GM23338 (cell line): ENCODE results near the gene EDEM1. TPM values are rescaled to one million over a fixed set of nuclear protein-coding genes. Genes with fewer than 3 reads are reported as not detected.

ENCODE experiments used
- ATAC-seq: fragments of 200-7000 bp; cut with Tn5 transposase; 3 replicates; pipeline ENCODE4 v1.9.1; 2020
- DNase-seq: peaks from one replicate; pipeline ENCODE4 v3.0.0-alpha.2; 2015; ENCODE audit warnings: low spot score
- H2AFZ ChIP-seq: fragments of 200-600 bp; sonication (generic); 2 replicates; pipeline ENCODE4 v1.8.0; 2016; ENCODE audit warnings: antibody characterized with exemption, mild to moderate bottlenecking, moderate library complexity
- H3F3A ChIP-seq: fragments of 200-600 bp; sonication (generic); replicated peaks from 2 replicates; pipeline ENCODE4 v1.8.0; 2017; ENCODE audit warnings: antibody characterized with exemption, mixed run types, low read depth
- H3K27ac ChIP-seq: fragments of 200-600 bp; sonication (generic); 2 replicates; pipeline ENCODE4 v1.6.1; 2016; ENCODE audit warnings: low read depth
- H3K27me3 ChIP-seq: fragments of 200-600 bp; sonication (generic); 2 replicates; pipeline ENCODE4 v1.8.0; 2016; ENCODE audit warnings: mild to moderate bottlenecking, mixed run types, moderate library complexity; ENCODE audit not compliant: insufficient read depth
- H3K36me3 ChIP-seq: fragments of 200-600 bp; sonication (generic); 2 replicates; pipeline ENCODE4 v1.8.0; 2016; ENCODE audit warnings: mild to moderate bottlenecking; ENCODE audit not compliant: insufficient read depth
- H3K4me1 ChIP-seq: fragments of 200-600 bp; sonication (generic); 2 replicates; pipeline ENCODE4 v1.8.0; 2016; ENCODE audit warnings: mild to moderate bottlenecking, moderate library complexity; ENCODE audit not compliant: insufficient read depth
- H3K4me2 ChIP-seq: fragments of 200-600 bp; sonication (generic); 2 replicates; pipeline ENCODE4 v1.7.1; 2017; ENCODE audit warnings: mixed run types
- H3K4me3 ChIP-seq: fragments of 200-600 bp; sonication (generic); 2 replicates; pipeline ENCODE4 v1.6.1; 2016; ENCODE audit warnings: mixed run types
- H3K79me2 ChIP-seq: fragments of 200-600 bp; sonication (generic); replicated peaks from 2 replicates; pipeline ENCODE4 v1.8.0; 2017; ENCODE audit warnings: mild to moderate bottlenecking; ENCODE audit not compliant: insufficient read depth
- H3K9me2 ChIP-seq: fragments of 200-600 bp; sonication (generic); 2 replicates; pipeline ENCODE4 v1.8.0; 2017; ENCODE audit not compliant: insufficient read depth
- H4K20me1 ChIP-seq: fragments of 200-600 bp; sonication (generic); replicated peaks from 2 replicates; pipeline ENCODE4 v1.8.0; 2017; ENCODE audit warnings: mild to moderate bottlenecking; ENCODE audit not compliant: insufficient read depth
- H3K27ac Mint-ChIP-seq: 2 replicates; pipeline ENCODE4 v1.8.0; 2020; ENCODE audit warnings: inconsistent platforms, mild to moderate bottlenecking, moderate library complexity, mixed read lengths
- H3K27me3 Mint-ChIP-seq: 3 replicates; pipeline ENCODE4 v1.8.0; 2022; ENCODE audit warnings: low read depth, mild to moderate bottlenecking, moderate library complexity, mixed read lengths, inconsistent platforms; ENCODE audit not compliant: insufficient read depth, poor library complexity
- H3K36me3 Mint-ChIP-seq: 3 replicates; pipeline ENCODE4 v1.8.0; 2021; ENCODE audit warnings: low read depth, mild to moderate bottlenecking, inconsistent platforms, moderate library complexity, mixed read lengths
- H3K4me1 Mint-ChIP-seq: 3 replicates; pipeline ENCODE4 v1.8.0; 2020; ENCODE audit warnings: mild to moderate bottlenecking, inconsistent platforms, mixed read lengths
- H3K4me3 Mint-ChIP-seq: 3 replicates; pipeline ENCODE4 v1.8.0; 2021; ENCODE audit warnings: moderate library complexity, mild to moderate bottlenecking, inconsistent platforms, mixed read lengths
- H3K9me3 Mint-ChIP-seq: 3 replicates; pipeline ENCODE4 v1.8.0; 2020; ENCODE audit warnings: moderate library complexity, mild to moderate bottlenecking, inconsistent platforms, mixed read lengths
- CREB1 ChIP-seq: fragments of 250-450 bp; sonication (Bioruptor Pico); IDR thresholded peaks from 2 replicates; pipeline ENCODE4 v1.5.0; 2020; ENCODE audit warnings: low read depth, mild to moderate bottlenecking, moderate library complexity
- EZH2 ChIP-seq: fragments of 200-600 bp; sonication (generic); IDR thresholded peaks from one replicate; pipeline ENCODE4 v1.8.0; 2017; ENCODE audit warnings: antibody characterized with exemption, mild to moderate bottlenecking, low read depth; ENCODE audit not compliant: unreplicated experiment
- EZH2phosphoT487 ChIP-seq: fragments of 200-600 bp; sonication (generic); IDR thresholded peaks from one replicate; pipeline ENCODE4 v1.8.1; 2018; ENCODE audit warnings: antibody characterized with exemption; ENCODE audit not compliant: unreplicated experiment
- JUNB ChIP-seq: IDR thresholded peaks from one replicate; pipeline ENCODE4 v1.6.1; 2016; ENCODE audit warnings: antibody characterized with exemption; ENCODE audit not compliant: unreplicated experiment
- NANOG ChIP-seq: IDR thresholded peaks from 2 replicates; pipeline ENCODE4 v1.6.1; 2016; ENCODE audit warnings: antibody characterized with exemption, borderline replicate concordance
- POLR2AphosphoS5 ChIP-seq: IDR thresholded peaks from 2 replicates; pipeline ENCODE4 v1.6.1; 2016; ENCODE audit warnings: antibody characterized with exemption, low read depth
- STAT1 ChIP-seq: IDR thresholded peaks from one replicate; pipeline ENCODE4 v1.6.1; 2016; ENCODE audit warnings: antibody characterized with exemption; ENCODE audit not compliant: unreplicated experiment
- polyA plus RNA-seq: library from polyadenylated mRNA; unstranded; fragments of >200 nt; fragmentation: Nextera tagmentation; extraction: Ambion mirVana; gene quantifications from 2 replicates; pipeline ENCODE4 v1.2.1, GENCODE V29; 2016
- total RNA-seq: library from RNA; depleted of rRNA; stranded (reverse); fragments of >200 nt; shearing (Covaris generic); gene quantifications from 2 replicates; pipeline ENCODE4 v1.2.3, GENCODE V29; 2014
- TF ChIP-seq, protein P1 (sequence below): IDR thresholded peaks from 2 replicates; pipeline ENCODE4 v1.6.1; 2016; ENCODE audit warnings: antibody characterized with exemption
- TF ChIP-seq, protein P2 (sequence below): fragments of 250-450 bp; sonication (Bioruptor Pico); IDR thresholded peaks from 2 replicates; pipeline ENCODE4 v1.5.0; 2020; ENCODE audit warnings: mild to moderate bottlenecking, moderate library complexity
- TF ChIP-seq, protein P3 (sequence below), 2 experiments: fragments of 200-600 bp in 1 of 2; sonication (generic) in 1 of 2; conservative IDR thresholded peaks; 2 replicates each; pipeline versions ENCODE4 v1.5.1 to v1.6.1; 2016 to 2017; ENCODE audit warnings: antibody characterized with exemption in 2 of 2, low read depth in 2 of 2, mild to moderate bottlenecking in 2 of 2, moderate library complexity in 1 of 2
- TF ChIP-seq, protein P4 (sequence below): IDR thresholded peaks from one replicate; pipeline ENCODE4 v1.6.1; 2018; ENCODE audit warnings: antibody characterized with exemption; ENCODE audit not compliant: unreplicated experiment

The EDEM1 gene
- total and polyA plus RNA-seq, 2 experiments from 2014 or later, result 2.2 to 36.7 TPM

DNA sequence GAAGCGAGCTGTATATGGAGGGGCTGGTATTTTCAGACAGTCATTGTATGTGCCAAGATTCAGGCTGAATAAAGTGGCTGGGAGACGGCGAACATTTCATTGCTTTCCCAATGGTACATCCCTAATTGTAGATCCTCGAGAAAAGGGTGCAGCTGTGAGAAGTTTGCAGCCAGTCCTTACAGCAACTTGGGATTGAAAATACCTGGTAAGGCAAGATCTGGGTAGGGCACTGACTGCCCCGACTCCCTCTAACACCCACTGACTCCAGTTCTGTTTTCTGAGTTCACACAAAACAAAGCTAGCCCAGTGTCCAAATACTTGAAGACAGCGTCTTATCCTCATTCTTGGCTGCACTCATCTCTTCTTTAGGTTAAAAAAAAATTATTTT lies 63.7 kb downstream of the EDEM1 start (continued):
- TF ChIP-seq, protein P1, sequence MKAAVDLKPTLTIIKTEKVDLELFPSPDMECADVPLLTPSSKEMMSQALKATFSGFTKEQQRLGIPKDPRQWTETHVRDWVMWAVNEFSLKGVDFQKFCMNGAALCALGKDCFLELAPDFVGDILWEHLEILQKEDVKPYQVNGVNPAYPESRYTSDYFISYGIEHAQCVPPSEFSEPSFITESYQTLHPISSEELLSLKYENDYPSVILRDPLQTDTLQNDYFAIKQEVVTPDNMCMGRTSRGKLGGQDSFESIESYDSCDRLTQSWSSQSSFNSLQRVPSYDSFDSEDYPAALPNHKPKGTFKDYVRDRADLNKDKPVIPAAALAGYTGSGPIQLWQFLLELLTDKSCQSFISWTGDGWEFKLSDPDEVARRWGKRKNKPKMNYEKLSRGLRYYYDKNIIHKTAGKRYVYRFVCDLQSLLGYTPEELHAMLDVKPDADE, result no peak
- TF ChIP-seq NANOG (no peak), STAT1 (no peak), POLR2AphosphoS5 (no peak)
- TF ChIP-seq, protein P2, sequence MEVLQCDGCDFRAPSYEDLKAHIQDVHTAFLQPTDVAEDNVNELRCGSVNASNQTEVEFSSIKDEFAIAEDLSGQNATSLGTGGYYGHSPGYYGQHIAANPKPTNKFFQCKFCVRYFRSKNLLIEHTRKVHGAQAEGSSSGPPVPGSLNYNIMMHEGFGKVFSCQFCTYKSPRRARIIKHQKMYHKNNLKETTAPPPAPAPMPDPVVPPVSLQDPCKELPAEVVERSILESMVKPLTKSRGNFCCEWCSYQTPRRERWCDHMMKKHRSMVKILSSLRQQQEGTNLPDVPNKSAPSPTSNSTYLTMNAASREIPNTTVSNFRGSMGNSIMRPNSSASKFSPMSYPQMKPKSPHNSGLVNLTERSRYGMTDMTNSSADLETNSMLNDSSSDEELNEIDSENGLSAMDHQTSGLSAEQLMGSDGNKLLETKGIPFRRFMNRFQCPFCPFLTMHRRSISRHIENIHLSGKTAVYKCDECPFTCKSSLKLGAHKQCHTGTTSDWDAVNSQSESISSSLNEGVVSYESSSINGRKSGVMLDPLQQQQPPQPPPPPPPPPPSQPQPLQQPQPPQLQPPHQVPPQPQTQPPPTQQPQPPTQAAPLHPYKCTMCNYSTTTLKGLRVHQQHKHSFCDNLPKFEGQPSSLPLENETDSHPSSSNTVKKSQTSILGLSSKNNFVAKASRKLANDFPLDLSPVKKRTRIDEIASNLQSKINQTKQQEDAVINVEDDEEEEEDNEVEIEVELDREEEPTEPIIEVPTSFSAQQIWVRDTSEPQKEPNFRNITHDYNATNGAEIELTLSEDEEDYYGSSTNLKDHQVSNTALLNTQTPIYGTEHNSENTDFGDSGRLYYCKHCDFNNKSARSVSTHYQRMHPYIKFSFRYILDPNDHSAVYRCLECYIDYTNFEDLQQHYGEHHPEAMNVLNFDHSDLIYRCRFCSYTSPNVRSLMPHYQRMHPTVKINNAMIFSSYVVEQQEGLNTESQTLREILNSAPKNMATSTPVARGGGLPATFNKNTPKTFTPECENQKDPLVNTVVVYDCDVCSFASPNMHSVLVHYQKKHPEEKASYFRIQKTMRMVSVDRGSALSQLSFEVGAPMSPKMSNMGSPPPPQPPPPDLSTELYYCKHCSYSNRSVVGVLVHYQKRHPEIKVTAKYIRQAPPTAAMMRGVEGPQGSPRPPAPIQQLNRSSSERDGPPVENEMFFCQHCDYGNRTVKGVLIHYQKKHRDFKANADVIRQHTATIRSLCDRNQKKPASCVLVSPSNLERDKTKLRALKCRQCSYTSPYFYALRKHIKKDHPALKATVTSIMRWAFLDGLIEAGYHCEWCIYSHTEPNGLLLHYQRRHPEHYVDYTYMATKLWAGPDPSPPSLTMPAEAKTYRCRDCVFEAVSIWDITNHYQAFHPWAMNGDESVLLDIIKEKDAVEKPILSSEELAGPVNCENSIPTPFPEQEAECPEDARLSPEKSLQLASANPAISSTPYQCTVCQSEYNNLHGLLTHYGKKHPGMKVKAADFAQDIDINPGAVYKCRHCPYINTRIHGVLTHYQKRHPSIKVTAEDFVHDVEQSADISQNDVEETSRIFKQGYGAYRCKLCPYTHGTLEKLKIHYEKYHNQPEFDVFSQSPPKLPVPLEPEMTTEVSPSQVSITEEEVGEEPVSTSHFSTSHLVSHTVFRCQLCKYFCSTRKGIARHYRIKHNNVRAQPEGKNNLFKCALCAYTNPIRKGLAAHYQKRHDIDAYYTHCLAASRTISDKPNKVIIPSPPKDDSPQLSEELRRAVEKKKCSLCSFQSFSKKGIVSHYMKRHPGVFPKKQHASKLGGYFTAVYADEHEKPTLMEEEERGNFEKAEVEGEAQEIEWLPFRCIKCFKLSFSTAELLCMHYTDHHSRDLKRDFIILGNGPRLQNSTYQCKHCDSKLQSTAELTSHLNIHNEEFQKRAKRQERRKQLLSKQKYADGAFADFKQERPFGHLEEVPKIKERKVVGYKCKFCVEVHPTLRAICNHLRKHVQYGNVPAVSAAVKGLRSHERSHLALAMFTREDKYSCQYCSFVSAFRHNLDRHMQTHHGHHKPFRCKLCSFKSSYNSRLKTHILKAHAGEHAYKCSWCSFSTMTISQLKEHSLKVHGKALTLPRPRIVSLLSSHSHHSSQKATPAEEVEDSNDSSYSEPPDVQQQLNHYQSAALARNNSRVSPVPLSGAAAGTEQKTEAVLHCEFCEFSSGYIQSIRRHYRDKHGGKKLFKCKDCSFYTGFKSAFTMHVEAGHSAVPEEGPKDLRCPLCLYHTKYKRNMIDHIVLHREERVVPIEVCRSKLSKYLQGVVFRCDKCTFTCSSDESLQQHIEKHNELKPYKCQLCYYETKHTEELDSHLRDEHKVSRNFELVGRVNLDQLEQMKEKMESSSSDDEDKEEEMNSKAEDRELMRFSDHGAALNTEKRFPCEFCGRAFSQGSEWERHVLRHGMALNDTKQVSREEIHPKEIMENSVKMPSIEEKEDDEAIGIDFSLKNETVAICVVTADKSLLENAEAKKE (CRISPR knock-in tag), result no peak
- TF ChIP-seq, protein P3, sequence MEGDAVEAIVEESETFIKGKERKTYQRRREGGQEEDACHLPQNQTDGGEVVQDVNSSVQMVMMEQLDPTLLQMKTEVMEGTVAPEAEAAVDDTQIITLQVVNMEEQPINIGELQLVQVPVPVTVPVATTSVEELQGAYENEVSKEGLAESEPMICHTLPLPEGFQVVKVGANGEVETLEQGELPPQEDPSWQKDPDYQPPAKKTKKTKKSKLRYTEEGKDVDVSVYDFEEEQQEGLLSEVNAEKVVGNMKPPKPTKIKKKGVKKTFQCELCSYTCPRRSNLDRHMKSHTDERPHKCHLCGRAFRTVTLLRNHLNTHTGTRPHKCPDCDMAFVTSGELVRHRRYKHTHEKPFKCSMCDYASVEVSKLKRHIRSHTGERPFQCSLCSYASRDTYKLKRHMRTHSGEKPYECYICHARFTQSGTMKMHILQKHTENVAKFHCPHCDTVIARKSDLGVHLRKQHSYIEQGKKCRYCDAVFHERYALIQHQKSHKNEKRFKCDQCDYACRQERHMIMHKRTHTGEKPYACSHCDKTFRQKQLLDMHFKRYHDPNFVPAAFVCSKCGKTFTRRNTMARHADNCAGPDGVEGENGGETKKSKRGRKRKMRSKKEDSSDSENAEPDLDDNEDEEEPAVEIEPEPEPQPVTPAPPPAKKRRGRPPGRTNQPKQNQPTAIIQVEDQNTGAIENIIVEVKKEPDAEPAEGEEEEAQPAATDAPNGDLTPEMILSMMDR (conservative IDR thresholded peaks at IDR 0.05; ENCODE audit: low read depth in 2 of 2), result no peak

DNA sequence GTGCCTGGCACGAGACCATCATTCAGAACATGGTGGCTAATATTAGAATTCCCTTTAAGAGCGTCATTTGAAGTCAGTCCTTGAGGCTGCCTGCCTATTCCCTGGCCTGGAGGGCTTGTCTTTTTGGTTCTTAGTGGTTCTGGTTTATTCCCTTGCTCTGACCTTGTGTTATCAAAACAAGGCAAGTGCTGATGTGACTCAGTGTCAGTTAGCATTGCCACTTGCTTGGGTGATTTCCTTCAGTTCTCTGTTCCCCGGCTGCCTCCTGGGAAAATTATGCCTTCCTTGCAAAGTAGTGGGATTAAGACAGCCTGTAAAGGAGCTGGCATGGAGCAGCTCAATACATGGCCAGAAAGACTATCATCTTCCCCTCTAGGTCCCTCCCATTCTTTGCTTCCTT lies 64.6 kb downstream of the EDEM1 start:
- H2AFZ ChIP-seq, result no peak overlapping the region
- H3K36me3 ChIP-seq, result no peaks in the 10 kb centered on the region
- no peaks in the 10 kb centered on the region for H3K4me1 ChIP-seq
- H4K20me1 ChIP-seq, result no peaks in the 10 kb centered on the region
- ATAC-seq, result no peak
- no peaks in the 10 kb centered on the region for H3K9me2 ChIP-seq
- H3K79me2 ChIP-seq, result no peaks in the 10 kb centered on the region
- H3F3A ChIP-seq, result no peaks in the 10 kb centered on the region
- Mint-ChIP-seq H3K27me3 (peaks cover 4% of the 10 kb centered on the region), H3K9me3 (peaks cover 58% of the 10 kb centered on the region), H3K36me3 (no peaks in the 10 kb centered on the region), H3K4me1 (no peaks in the 10 kb centered on the region), H3K4me3 (no peak overlapping the region), H3K27ac (no peak overlapping the region)
- H3K4me2 ChIP-seq, result no peak overlapping the region
- H3K27me3 ChIP-seq, result no peaks in the 10 kb centered on the region
- H3K4me3 ChIP-seq, result no peak overlapping the region
- H3K27ac ChIP-seq, result no peak overlapping the region
- no peak for DNase-seq
- TF ChIP-seq, protein P4, sequence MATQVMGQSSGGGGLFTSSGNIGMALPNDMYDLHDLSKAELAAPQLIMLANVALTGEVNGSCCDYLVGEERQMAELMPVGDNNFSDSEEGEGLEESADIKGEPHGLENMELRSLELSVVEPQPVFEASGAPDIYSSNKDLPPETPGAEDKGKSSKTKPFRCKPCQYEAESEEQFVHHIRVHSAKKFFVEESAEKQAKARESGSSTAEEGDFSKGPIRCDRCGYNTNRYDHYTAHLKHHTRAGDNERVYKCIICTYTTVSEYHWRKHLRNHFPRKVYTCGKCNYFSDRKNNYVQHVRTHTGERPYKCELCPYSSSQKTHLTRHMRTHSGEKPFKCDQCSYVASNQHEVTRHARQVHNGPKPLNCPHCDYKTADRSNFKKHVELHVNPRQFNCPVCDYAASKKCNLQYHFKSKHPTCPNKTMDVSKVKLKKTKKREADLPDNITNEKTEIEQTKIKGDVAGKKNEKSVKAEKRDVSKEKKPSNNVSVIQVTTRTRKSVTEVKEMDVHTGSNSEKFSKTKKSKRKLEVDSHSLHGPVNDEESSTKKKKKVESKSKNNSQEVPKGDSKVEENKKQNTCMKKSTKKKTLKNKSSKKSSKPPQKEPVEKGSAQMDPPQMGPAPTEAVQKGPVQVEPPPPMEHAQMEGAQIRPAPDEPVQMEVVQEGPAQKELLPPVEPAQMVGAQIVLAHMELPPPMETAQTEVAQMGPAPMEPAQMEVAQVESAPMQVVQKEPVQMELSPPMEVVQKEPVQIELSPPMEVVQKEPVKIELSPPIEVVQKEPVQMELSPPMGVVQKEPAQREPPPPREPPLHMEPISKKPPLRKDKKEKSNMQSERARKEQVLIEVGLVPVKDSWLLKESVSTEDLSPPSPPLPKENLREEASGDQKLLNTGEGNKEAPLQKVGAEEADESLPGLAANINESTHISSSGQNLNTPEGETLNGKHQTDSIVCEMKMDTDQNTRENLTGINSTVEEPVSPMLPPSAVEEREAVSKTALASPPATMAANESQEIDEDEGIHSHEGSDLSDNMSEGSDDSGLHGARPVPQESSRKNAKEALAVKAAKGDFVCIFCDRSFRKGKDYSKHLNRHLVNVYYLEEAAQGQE, result no peak
- TF ChIP-seq EZH2phosphoT487 (no peak), JUNB (no peak), CREB1 (CRISPR knock-in tag) (no peak), EZH2 (no peak), POLR2AphosphoS5 (no peak)
- TF ChIP-seq, protein P1, result no peak
